HEK293 (cell line): ENCODE data around the gene RPL3.
A peak's percentile ranks its signal among the peaks of the same experiment; 100 is the strongest.

ENCODE experiments used
- CTCF ChIA-PET: fragments of 350-600 bp; formaldehyde crosslinking; extraction: SDS; loops from one replicate; lab custom pipeline; 2021; ENCODE audit warnings: antibody characterized with exemption; lab: Yijun Ruan, JAX
- POLR2A ChIA-PET: fragments of 300-600 bp; formaldehyde crosslinking; extraction: SDS; loops from one replicate; lab custom pipeline; 2020; ENCODE audit warnings: antibody characterized with exemption, inconsistent platforms; lab: Yijun Ruan, JAX
- H3K27ac ChIP-seq: fragments of 200-500 bp; sonication (Bioruptor generic); 2 replicates; pipeline ENCODE4 v1.5.1; 2014; ENCODE audit warnings: low read depth, low read length, control low read depth, inconsistent platforms; ENCODE audit errors: extremely low read depth
- H3K36me3 ChIP-seq, 2 experiments: fragments of 200-500 bp in 1 of 2; sonication (Bioruptor generic) in 1 of 2; 1 replicate in 1 of 2; 2 replicates in 1 of 2; pipeline ENCODE4 v1.5.1; 2014 to 2017; ENCODE audit warnings: inconsistent platforms in 2 of 2, low read length in 2 of 2; ENCODE audit not compliant: control insufficient read depth in 2 of 2, insufficient read depth in 1 of 2
- H3K4me1 ChIP-seq: fragments of 200-500 bp; sonication (Bioruptor generic); 2 replicates; pipeline ENCODE4 v1.5.1; 2014; ENCODE audit warnings: mild to moderate bottlenecking, low read length, inconsistent platforms; ENCODE audit not compliant: control insufficient read depth, insufficient read depth
- H3K4me3 ChIP-seq: 2 replicates; pipeline ENCODE4 v1.5.1; 2011; ENCODE audit warnings: low read depth, mild to moderate bottlenecking, control low read depth, low read length, moderate library complexity
- H3K9me3 ChIP-seq: fragments of 200-500 bp; sonication (Bioruptor generic); 2 replicates; pipeline ENCODE4 v1.5.1; 2014; ENCODE audit warnings: low read depth, low read length, inconsistent platforms; ENCODE audit not compliant: control insufficient read depth, insufficient read depth
- GLIS1 ChIP-seq: fragments of 450-650 bp; formaldehyde crosslinking; IDR thresholded peaks from 2 replicates; pipeline ENCODE4 v1.5.1; 2016; ENCODE audit warnings: missing biosample characterization, missing genetic modification characterization
- IKZF3 ChIP-seq: fragments of 450-650 bp; IDR thresholded peaks from 2 replicates; pipeline ENCODE4 v1.5.0; 2018; ENCODE audit warnings: missing biosample characterization, mild to moderate bottlenecking, missing genetic modification characterization, moderate library complexity
- INSM2 ChIP-seq: fragments of 450-650 bp; formaldehyde crosslinking; IDR thresholded peaks from 2 replicates; pipeline ENCODE4 v1.5.1; 2016; ENCODE audit warnings: missing biosample characterization, missing genetic modification characterization
- PBX3 ChIP-seq: sonication (generic); formaldehyde crosslinking; IDR thresholded peaks from 2 replicates; pipeline ENCODE4 v1.8.1; 2022; ENCODE audit warnings: mild to moderate bottlenecking, moderate library complexity, missing genetic modification reagents
- PRDM1 ChIP-seq: fragments of 450-650 bp; formaldehyde crosslinking; IDR thresholded peaks from 2 replicates; pipeline ENCODE4; 2016; ENCODE audit warnings: missing biosample characterization, missing genetic modification characterization
- PRDM10 ChIP-seq: fragments of 450-650 bp; formaldehyde crosslinking; IDR thresholded peaks from 2 replicates; pipeline ENCODE4 v1.5.1; 2016; ENCODE audit warnings: missing biosample characterization, missing genetic modification characterization
- ZBTB21 ChIP-seq: fragments of 450-650 bp; formaldehyde crosslinking; IDR thresholded peaks from 2 replicates; pipeline ENCODE4 v1.5.1; 2017; ENCODE audit warnings: missing biosample characterization, missing genetic modification characterization
- ZFP69B ChIP-seq: fragments of 450-650 bp; formaldehyde crosslinking; IDR thresholded peaks from 2 replicates; pipeline ENCODE4 v1.5.1; 2016; ENCODE audit warnings: missing biosample characterization, missing genetic modification characterization
- ZNF121 ChIP-seq: fragments of 450-650 bp; formaldehyde crosslinking; IDR thresholded peaks from 2 replicates; pipeline ENCODE4 v1.5.1; 2016; ENCODE audit warnings: missing biosample characterization, missing genetic modification characterization
- ZNF148 ChIP-seq: fragments of 450-650 bp; formaldehyde crosslinking; IDR thresholded peaks from 2 replicates; pipeline ENCODE4 v1.5.0; 2017; ENCODE audit warnings: missing biosample characterization, missing genetic modification characterization, borderline replicate concordance
- ZNF24 ChIP-seq: fragments of 450-650 bp; formaldehyde crosslinking; IDR thresholded peaks from 2 replicates; pipeline ENCODE4 v1.5.1; 2016; ENCODE audit warnings: missing biosample characterization, missing genetic modification characterization
- ZNF341 ChIP-seq: fragments of 450-650 bp; formaldehyde crosslinking; IDR thresholded peaks from 2 replicates; pipeline ENCODE4; 2016; ENCODE audit warnings: low read depth, missing biosample characterization, missing genetic modification characterization
- ZNF513 ChIP-seq: fragments of 450-650 bp; IDR thresholded peaks from 2 replicates; pipeline ENCODE4 v1.5.1; 2018; ENCODE audit warnings: missing biosample characterization, missing genetic modification characterization
- ZNF580 ChIP-seq: fragments of 450-650 bp; formaldehyde crosslinking; IDR thresholded peaks from 2 replicates; pipeline ENCODE4 v1.5.1; 2016; ENCODE audit warnings: missing biosample characterization, missing genetic modification characterization
- ZNF654 ChIP-seq: fragments of 450-650 bp; formaldehyde crosslinking; IDR thresholded peaks from 2 replicates; pipeline ENCODE4 v1.5.1; 2016; ENCODE audit warnings: low read depth, missing biosample characterization, missing genetic modification characterization
- ZNF664 ChIP-seq: fragments of 450-650 bp; formaldehyde crosslinking; IDR thresholded peaks from 2 replicates; pipeline ENCODE4 v1.5.1; 2016; ENCODE audit warnings: missing biosample characterization, missing genetic modification characterization
- ZNF670 ChIP-seq: fragments of 450-650 bp; formaldehyde crosslinking; IDR thresholded peaks from 2 replicates; pipeline ENCODE4 v1.5.1; 2016; ENCODE audit warnings: missing biosample characterization, missing genetic modification characterization, low read depth
- ZNF843 ChIP-seq: fragments of 450-650 bp; formaldehyde crosslinking; IDR thresholded peaks from 2 replicates; pipeline ENCODE4 v1.5.1; 2016; ENCODE audit warnings: missing biosample characterization, missing genetic modification characterization

RPL3 gene

GRCh38 chr22:39361496-39361895, 42.1 kb upstream of the RPL3 start:
- Histone ChIP-seq H3K4me3 (no peak overlapping the region), H3K4me1 (no peaks in the 10 kb centered on the region; the same call in 1 of the 2 replicates), H3K9me3 (no peaks in the 10 kb centered on the region), H3K27ac (no peak overlapping the region), H3K36me3 (peaks cover 0 to 8% of the 10 kb centered on the region in 2 experiments; a peak in 2 of 3 replicates)
- CTCF ChIA-PET: interaction anchor here (1.1 kb wide), 1 partner anchor 30 kb away, joined by 3 read pairs; no protein-coding TSS in a partner anchor
- POLR2A ChIA-PET: interaction anchor here (0.5 kb wide), 1 partner anchor 1650 kb away, joined by 3 read pairs; no protein-coding TSS in a partner anchor
- no peak for TF ChIP-seq INSM2 (tag by site-specific recombination)
- peak; percentile 76; the same call in 1 of the 2 replicates for TF ChIP-seq ZNF580 (tag by site-specific recombination)
- TF ChIP-seq ZNF121 (tag by site-specific recombination): peak; percentile 88
- TF ChIP-seq ZNF24: no peak
- TF ChIP-seq, all 188 proteins: peak for 2

GRCh38 chr22:39360674-39361413, 41.4 kb upstream of the RPL3 start:
- peaks cover 0 to 8% of the 10 kb centered on the region in 2 experiments; a peak in 2 of 3 replicates for H3K36me3 ChIP-seq
- no peak overlapping the region; the same call in 1 of the 2 replicates for H3K27ac ChIP-seq
- POLR2A ChIA-PET: interaction anchor here (0.6 kb wide), 1 partner anchor 33 kb away, joined by 5 read pairs; no protein-coding TSS in a partner anchor
- H3K4me3 ChIP-seq: no peak overlapping the region
- H3K4me1 ChIP-seq: no peaks in the 10 kb centered on the region; the same call in 1 of the 2 replicates
- H3K9me3 ChIP-seq: no peaks in the 10 kb centered on the region
- CTCF ChIA-PET: no interaction called here
- TF ChIP-seq ZNF654 (tag by site-specific recombination) (no peak), PRDM10 (tag by site-specific recombination) (peak; percentile 47; the same call in 1 of the 2 replicates), ZFP69B (tag by site-specific recombination) (no peak), ZNF843 (tag by site-specific recombination) (no peak), ZNF341 (tag by site-specific recombination) (peak; percentile 50; the same call in 1 of the 2 replicates), GLIS1 (tag by site-specific recombination) (peak; percentile 60), ZNF513 (tag by site-specific recombination) (no peak), ZBTB21 (no peak), IKZF3 (peak; percentile 27; the same call in 1 of the 2 replicates), ZNF670 (tag by site-specific recombination) (no peak), ZNF148 (tag by site-specific recombination) (no peak), ZNF664 (tag by site-specific recombination) (no peak), PBX3 (CRISPR knock-in tag) (no peak), PRDM1 (peak; percentile 42)
